GM23338 (cell line): Measurements from ENCODE around the gene CHD5. TPM values are rescaled to one million over a fixed set of nuclear protein-coding genes. Genes with fewer than 3 reads are reported as not detected.

Source experiments
- ATAC-seq: fragments of 200-7000 bp; cut with Tn5 transposase; 3 replicates; pipeline ENCODE4 v1.9.1; 2020
- DNase-seq: peaks from one replicate; pipeline ENCODE4 v3.0.0-alpha.2; 2015; ENCODE audit warnings: low spot score
- H2AFZ ChIP-seq: fragments of 200-600 bp; sonication (generic); 2 replicates; pipeline ENCODE4 v1.8.0; 2016; ENCODE audit warnings: antibody characterized with exemption, mild to moderate bottlenecking, moderate library complexity
- H3F3A ChIP-seq: fragments of 200-600 bp; sonication (generic); replicated peaks from 2 replicates; pipeline ENCODE4 v1.8.0; 2017; ENCODE audit warnings: antibody characterized with exemption, mixed run types, low read depth
- H3K27ac ChIP-seq: fragments of 200-600 bp; sonication (generic); 2 replicates; pipeline ENCODE4 v1.6.1; 2016; ENCODE audit warnings: low read depth
- H3K27me3 ChIP-seq: fragments of 200-600 bp; sonication (generic); 2 replicates; pipeline ENCODE4 v1.8.0; 2016; ENCODE audit warnings: mild to moderate bottlenecking, mixed run types, moderate library complexity; ENCODE audit not compliant: insufficient read depth
- H3K36me3 ChIP-seq: fragments of 200-600 bp; sonication (generic); 2 replicates; pipeline ENCODE4 v1.8.0; 2016; ENCODE audit warnings: mild to moderate bottlenecking; ENCODE audit not compliant: insufficient read depth
- H3K4me1 ChIP-seq: fragments of 200-600 bp; sonication (generic); 2 replicates; pipeline ENCODE4 v1.8.0; 2016; ENCODE audit warnings: mild to moderate bottlenecking, moderate library complexity; ENCODE audit not compliant: insufficient read depth
- H3K4me2 ChIP-seq: fragments of 200-600 bp; sonication (generic); 2 replicates; pipeline ENCODE4 v1.7.1; 2017; ENCODE audit warnings: mixed run types
- H3K4me3 ChIP-seq: fragments of 200-600 bp; sonication (generic); 2 replicates; pipeline ENCODE4 v1.6.1; 2016; ENCODE audit warnings: mixed run types
- H3K79me2 ChIP-seq: fragments of 200-600 bp; sonication (generic); replicated peaks from 2 replicates; pipeline ENCODE4 v1.8.0; 2017; ENCODE audit warnings: mild to moderate bottlenecking; ENCODE audit not compliant: insufficient read depth
- H3K9me2 ChIP-seq: fragments of 200-600 bp; sonication (generic); 2 replicates; pipeline ENCODE4 v1.8.0; 2017; ENCODE audit not compliant: insufficient read depth
- H4K20me1 ChIP-seq: fragments of 200-600 bp; sonication (generic); replicated peaks from 2 replicates; pipeline ENCODE4 v1.8.0; 2017; ENCODE audit warnings: mild to moderate bottlenecking; ENCODE audit not compliant: insufficient read depth
- H3K27ac Mint-ChIP-seq: 2 replicates; pipeline ENCODE4 v1.8.0; 2020; ENCODE audit warnings: inconsistent platforms, mild to moderate bottlenecking, moderate library complexity, mixed read lengths
- H3K27me3 Mint-ChIP-seq: 3 replicates; pipeline ENCODE4 v1.8.0; 2022; ENCODE audit warnings: low read depth, mild to moderate bottlenecking, moderate library complexity, mixed read lengths, inconsistent platforms; ENCODE audit not compliant: insufficient read depth, poor library complexity
- H3K36me3 Mint-ChIP-seq: 3 replicates; pipeline ENCODE4 v1.8.0; 2021; ENCODE audit warnings: low read depth, mild to moderate bottlenecking, inconsistent platforms, moderate library complexity, mixed read lengths
- H3K4me1 Mint-ChIP-seq: 3 replicates; pipeline ENCODE4 v1.8.0; 2020; ENCODE audit warnings: mild to moderate bottlenecking, inconsistent platforms, mixed read lengths
- H3K4me3 Mint-ChIP-seq: 3 replicates; pipeline ENCODE4 v1.8.0; 2021; ENCODE audit warnings: moderate library complexity, mild to moderate bottlenecking, inconsistent platforms, mixed read lengths
- H3K9me3 Mint-ChIP-seq: 3 replicates; pipeline ENCODE4 v1.8.0; 2020; ENCODE audit warnings: moderate library complexity, mild to moderate bottlenecking, inconsistent platforms, mixed read lengths
- CREB1 ChIP-seq: fragments of 250-450 bp; sonication (Bioruptor Pico); IDR thresholded peaks from 2 replicates; pipeline ENCODE4 v1.5.0; 2020; ENCODE audit warnings: low read depth, mild to moderate bottlenecking, moderate library complexity
- EZH2 ChIP-seq: fragments of 200-600 bp; sonication (generic); IDR thresholded peaks from one replicate; pipeline ENCODE4 v1.8.0; 2017; ENCODE audit warnings: antibody characterized with exemption, mild to moderate bottlenecking, low read depth; ENCODE audit not compliant: unreplicated experiment
- EZH2phosphoT487 ChIP-seq: fragments of 200-600 bp; sonication (generic); IDR thresholded peaks from one replicate; pipeline ENCODE4 v1.8.1; 2018; ENCODE audit warnings: antibody characterized with exemption; ENCODE audit not compliant: unreplicated experiment
- JUNB ChIP-seq: IDR thresholded peaks from one replicate; pipeline ENCODE4 v1.6.1; 2016; ENCODE audit warnings: antibody characterized with exemption; ENCODE audit not compliant: unreplicated experiment
- NANOG ChIP-seq: IDR thresholded peaks from 2 replicates; pipeline ENCODE4 v1.6.1; 2016; ENCODE audit warnings: antibody characterized with exemption, borderline replicate concordance
- POLR2AphosphoS5 ChIP-seq: IDR thresholded peaks from 2 replicates; pipeline ENCODE4 v1.6.1; 2016; ENCODE audit warnings: antibody characterized with exemption, low read depth
- STAT1 ChIP-seq: IDR thresholded peaks from one replicate; pipeline ENCODE4 v1.6.1; 2016; ENCODE audit warnings: antibody characterized with exemption; ENCODE audit not compliant: unreplicated experiment
- ZNF114 ChIP-seq: fragments of 250-450 bp; sonication (Bioruptor Pico); IDR thresholded peaks from 2 replicates; pipeline ENCODE4 v1.5.0; 2020; ENCODE audit warnings: mild to moderate bottlenecking, moderate library complexity
- ZNF331 ChIP-seq: fragments of 250-450 bp; sonication (Bioruptor Pico); IDR thresholded peaks from 2 replicates; pipeline ENCODE4 v1.5.0; 2020; ENCODE audit warnings: low read depth, mild to moderate bottlenecking, moderate library complexity
- polyA plus RNA-seq: library from polyadenylated mRNA; unstranded; fragments of >200 nt; fragmentation: Nextera tagmentation; extraction: Ambion mirVana; gene quantifications from 2 replicates; pipeline ENCODE4 v1.2.1, GENCODE V29; 2016
- total RNA-seq: library from RNA; depleted of rRNA; stranded (reverse); fragments of >200 nt; shearing (Covaris generic); gene quantifications from 2 replicates; pipeline ENCODE4 v1.2.3, GENCODE V29; 2014
- TF ChIP-seq, protein P1 (sequence below): IDR thresholded peaks from 2 replicates; pipeline ENCODE4 v1.6.1; 2016; ENCODE audit warnings: antibody characterized with exemption
- TF ChIP-seq, protein P2 (sequence below), 2 experiments: fragments of 200-600 bp in 1 of 2; sonication (generic) in 1 of 2; conservative IDR thresholded peaks; 2 replicates each; pipeline versions ENCODE4 v1.5.1 to v1.6.1; 2016 to 2017; ENCODE audit warnings: antibody characterized with exemption in 2 of 2, low read depth in 2 of 2, mild to moderate bottlenecking in 2 of 2, moderate library complexity in 1 of 2
- TF ChIP-seq, protein P3 (sequence below): IDR thresholded peaks from one replicate; pipeline ENCODE4 v1.6.1; 2018; ENCODE audit warnings: antibody characterized with exemption; ENCODE audit not compliant: unreplicated experiment
- TF ChIP-seq, protein P4 (sequence below): fragments of 250-450 bp; sonication (Bioruptor Pico); IDR thresholded peaks from 2 replicates; pipeline ENCODE4 v1.5.0; 2020; ENCODE audit warnings: mild to moderate bottlenecking, moderate library complexity

Gene CHD5
- total and polyA plus RNA-seq, 2 experiments from 2014 or later: 0.32 to 1.0 TPM

DNA sequence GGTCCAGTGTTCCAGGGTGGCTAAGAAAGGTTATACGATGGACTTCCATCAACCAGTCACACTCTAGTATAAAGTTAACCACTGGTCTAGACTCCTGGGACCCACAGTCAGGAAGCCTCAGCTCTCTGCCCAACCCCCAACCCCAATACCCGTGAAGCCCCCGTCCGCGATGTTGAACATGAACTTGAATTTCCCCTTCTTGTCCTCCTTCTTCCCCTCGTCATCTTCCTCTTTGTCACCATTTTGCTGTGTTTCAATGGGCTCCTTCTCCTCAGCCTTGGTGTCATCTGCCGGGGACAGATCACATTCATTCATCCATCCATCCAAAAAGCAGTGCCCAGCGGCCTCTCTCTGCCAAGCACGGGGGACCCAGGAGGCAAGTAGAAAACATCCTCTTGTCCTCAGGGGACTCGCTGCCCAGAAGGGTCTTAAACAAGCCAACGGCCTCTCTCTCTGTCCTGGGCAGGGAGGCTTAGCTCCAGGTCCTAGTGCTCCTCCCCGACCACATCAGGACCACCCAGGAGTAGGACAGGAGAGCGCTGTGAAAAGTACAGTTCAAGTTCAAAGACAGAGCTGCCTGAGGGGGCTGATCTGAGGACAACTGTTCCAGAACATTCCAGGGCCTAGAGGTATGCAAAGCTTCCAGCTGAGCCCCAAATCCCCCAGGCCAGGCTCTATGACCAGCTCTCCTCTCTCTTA lies 68.0 kb downstream of the CHD5 start:
- H3K4me3 ChIP-seq: no peak overlapping the region

More for the DNA sequence above, 68.0 kb downstream of the CHD5 start:
- no peaks in the 10 kb centered on the region for H3K36me3 ChIP-seq
- TF ChIP-seq EZH2phosphoT487: no peak
- no peak for TF ChIP-seq ZNF331 (CRISPR knock-in tag)
- no peak for TF ChIP-seq EZH2
- TF ChIP-seq POLR2AphosphoS5: no peak
- TF ChIP-seq JUNB: no peak
- no peak for TF ChIP-seq CREB1 (CRISPR knock-in tag)
- TF ChIP-seq, protein P1, sequence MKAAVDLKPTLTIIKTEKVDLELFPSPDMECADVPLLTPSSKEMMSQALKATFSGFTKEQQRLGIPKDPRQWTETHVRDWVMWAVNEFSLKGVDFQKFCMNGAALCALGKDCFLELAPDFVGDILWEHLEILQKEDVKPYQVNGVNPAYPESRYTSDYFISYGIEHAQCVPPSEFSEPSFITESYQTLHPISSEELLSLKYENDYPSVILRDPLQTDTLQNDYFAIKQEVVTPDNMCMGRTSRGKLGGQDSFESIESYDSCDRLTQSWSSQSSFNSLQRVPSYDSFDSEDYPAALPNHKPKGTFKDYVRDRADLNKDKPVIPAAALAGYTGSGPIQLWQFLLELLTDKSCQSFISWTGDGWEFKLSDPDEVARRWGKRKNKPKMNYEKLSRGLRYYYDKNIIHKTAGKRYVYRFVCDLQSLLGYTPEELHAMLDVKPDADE: no peak
- TF ChIP-seq ZNF114 (CRISPR knock-in tag): no peak
- TF ChIP-seq, protein P2, sequence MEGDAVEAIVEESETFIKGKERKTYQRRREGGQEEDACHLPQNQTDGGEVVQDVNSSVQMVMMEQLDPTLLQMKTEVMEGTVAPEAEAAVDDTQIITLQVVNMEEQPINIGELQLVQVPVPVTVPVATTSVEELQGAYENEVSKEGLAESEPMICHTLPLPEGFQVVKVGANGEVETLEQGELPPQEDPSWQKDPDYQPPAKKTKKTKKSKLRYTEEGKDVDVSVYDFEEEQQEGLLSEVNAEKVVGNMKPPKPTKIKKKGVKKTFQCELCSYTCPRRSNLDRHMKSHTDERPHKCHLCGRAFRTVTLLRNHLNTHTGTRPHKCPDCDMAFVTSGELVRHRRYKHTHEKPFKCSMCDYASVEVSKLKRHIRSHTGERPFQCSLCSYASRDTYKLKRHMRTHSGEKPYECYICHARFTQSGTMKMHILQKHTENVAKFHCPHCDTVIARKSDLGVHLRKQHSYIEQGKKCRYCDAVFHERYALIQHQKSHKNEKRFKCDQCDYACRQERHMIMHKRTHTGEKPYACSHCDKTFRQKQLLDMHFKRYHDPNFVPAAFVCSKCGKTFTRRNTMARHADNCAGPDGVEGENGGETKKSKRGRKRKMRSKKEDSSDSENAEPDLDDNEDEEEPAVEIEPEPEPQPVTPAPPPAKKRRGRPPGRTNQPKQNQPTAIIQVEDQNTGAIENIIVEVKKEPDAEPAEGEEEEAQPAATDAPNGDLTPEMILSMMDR (conservative IDR thresholded peaks at IDR 0.05; ENCODE audit: low read depth in 2 of 2): no peak
- TF ChIP-seq, protein P3, sequence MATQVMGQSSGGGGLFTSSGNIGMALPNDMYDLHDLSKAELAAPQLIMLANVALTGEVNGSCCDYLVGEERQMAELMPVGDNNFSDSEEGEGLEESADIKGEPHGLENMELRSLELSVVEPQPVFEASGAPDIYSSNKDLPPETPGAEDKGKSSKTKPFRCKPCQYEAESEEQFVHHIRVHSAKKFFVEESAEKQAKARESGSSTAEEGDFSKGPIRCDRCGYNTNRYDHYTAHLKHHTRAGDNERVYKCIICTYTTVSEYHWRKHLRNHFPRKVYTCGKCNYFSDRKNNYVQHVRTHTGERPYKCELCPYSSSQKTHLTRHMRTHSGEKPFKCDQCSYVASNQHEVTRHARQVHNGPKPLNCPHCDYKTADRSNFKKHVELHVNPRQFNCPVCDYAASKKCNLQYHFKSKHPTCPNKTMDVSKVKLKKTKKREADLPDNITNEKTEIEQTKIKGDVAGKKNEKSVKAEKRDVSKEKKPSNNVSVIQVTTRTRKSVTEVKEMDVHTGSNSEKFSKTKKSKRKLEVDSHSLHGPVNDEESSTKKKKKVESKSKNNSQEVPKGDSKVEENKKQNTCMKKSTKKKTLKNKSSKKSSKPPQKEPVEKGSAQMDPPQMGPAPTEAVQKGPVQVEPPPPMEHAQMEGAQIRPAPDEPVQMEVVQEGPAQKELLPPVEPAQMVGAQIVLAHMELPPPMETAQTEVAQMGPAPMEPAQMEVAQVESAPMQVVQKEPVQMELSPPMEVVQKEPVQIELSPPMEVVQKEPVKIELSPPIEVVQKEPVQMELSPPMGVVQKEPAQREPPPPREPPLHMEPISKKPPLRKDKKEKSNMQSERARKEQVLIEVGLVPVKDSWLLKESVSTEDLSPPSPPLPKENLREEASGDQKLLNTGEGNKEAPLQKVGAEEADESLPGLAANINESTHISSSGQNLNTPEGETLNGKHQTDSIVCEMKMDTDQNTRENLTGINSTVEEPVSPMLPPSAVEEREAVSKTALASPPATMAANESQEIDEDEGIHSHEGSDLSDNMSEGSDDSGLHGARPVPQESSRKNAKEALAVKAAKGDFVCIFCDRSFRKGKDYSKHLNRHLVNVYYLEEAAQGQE: no peak
- TF ChIP-seq, protein P4, sequence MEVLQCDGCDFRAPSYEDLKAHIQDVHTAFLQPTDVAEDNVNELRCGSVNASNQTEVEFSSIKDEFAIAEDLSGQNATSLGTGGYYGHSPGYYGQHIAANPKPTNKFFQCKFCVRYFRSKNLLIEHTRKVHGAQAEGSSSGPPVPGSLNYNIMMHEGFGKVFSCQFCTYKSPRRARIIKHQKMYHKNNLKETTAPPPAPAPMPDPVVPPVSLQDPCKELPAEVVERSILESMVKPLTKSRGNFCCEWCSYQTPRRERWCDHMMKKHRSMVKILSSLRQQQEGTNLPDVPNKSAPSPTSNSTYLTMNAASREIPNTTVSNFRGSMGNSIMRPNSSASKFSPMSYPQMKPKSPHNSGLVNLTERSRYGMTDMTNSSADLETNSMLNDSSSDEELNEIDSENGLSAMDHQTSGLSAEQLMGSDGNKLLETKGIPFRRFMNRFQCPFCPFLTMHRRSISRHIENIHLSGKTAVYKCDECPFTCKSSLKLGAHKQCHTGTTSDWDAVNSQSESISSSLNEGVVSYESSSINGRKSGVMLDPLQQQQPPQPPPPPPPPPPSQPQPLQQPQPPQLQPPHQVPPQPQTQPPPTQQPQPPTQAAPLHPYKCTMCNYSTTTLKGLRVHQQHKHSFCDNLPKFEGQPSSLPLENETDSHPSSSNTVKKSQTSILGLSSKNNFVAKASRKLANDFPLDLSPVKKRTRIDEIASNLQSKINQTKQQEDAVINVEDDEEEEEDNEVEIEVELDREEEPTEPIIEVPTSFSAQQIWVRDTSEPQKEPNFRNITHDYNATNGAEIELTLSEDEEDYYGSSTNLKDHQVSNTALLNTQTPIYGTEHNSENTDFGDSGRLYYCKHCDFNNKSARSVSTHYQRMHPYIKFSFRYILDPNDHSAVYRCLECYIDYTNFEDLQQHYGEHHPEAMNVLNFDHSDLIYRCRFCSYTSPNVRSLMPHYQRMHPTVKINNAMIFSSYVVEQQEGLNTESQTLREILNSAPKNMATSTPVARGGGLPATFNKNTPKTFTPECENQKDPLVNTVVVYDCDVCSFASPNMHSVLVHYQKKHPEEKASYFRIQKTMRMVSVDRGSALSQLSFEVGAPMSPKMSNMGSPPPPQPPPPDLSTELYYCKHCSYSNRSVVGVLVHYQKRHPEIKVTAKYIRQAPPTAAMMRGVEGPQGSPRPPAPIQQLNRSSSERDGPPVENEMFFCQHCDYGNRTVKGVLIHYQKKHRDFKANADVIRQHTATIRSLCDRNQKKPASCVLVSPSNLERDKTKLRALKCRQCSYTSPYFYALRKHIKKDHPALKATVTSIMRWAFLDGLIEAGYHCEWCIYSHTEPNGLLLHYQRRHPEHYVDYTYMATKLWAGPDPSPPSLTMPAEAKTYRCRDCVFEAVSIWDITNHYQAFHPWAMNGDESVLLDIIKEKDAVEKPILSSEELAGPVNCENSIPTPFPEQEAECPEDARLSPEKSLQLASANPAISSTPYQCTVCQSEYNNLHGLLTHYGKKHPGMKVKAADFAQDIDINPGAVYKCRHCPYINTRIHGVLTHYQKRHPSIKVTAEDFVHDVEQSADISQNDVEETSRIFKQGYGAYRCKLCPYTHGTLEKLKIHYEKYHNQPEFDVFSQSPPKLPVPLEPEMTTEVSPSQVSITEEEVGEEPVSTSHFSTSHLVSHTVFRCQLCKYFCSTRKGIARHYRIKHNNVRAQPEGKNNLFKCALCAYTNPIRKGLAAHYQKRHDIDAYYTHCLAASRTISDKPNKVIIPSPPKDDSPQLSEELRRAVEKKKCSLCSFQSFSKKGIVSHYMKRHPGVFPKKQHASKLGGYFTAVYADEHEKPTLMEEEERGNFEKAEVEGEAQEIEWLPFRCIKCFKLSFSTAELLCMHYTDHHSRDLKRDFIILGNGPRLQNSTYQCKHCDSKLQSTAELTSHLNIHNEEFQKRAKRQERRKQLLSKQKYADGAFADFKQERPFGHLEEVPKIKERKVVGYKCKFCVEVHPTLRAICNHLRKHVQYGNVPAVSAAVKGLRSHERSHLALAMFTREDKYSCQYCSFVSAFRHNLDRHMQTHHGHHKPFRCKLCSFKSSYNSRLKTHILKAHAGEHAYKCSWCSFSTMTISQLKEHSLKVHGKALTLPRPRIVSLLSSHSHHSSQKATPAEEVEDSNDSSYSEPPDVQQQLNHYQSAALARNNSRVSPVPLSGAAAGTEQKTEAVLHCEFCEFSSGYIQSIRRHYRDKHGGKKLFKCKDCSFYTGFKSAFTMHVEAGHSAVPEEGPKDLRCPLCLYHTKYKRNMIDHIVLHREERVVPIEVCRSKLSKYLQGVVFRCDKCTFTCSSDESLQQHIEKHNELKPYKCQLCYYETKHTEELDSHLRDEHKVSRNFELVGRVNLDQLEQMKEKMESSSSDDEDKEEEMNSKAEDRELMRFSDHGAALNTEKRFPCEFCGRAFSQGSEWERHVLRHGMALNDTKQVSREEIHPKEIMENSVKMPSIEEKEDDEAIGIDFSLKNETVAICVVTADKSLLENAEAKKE (CRISPR knock-in tag): no peak
- TF ChIP-seq STAT1: no peak
- TF ChIP-seq NANOG: no peak
- H3K4me2 ChIP-seq: no peak overlapping the region
- Mint-ChIP-seq H3K4me1 (no peaks in the 10 kb centered on the region), H3K27me3 (peaks cover 9% of the 10 kb centered on the region), H3K9me3 (peaks cover 6% of the 10 kb centered on the region; the same call in 1 of the 3 replicates), H3K4me3 (no peak overlapping the region), H3K27ac (no peak overlapping the region), H3K36me3 (no peaks in the 10 kb centered on the region)
- H3K79me2 ChIP-seq: no peaks in the 10 kb centered on the region
- DNase-seq (no peak), ATAC-seq (peak; percentile 27; the same call in 2 of the 3 replicates)
- no peaks in the 10 kb centered on the region for H3K27me3 ChIP-seq
- no peaks in the 10 kb centered on the region for H3K9me2 ChIP-seq
- H3K4me1 ChIP-seq: no peaks in the 10 kb centered on the region
- no peak overlapping the region for H3K27ac ChIP-seq
- H4K20me1 ChIP-seq: no peaks in the 10 kb centered on the region
- no peak overlapping the region for H2AFZ ChIP-seq
- no peaks in the 10 kb centered on the region for H3F3A ChIP-seq
